ENCODE measurements around the gene ADCK2.
"Not testable (repeated sequence)": the region's sequence is repeated elsewhere in the genome, so short reads cannot be mapped to it uniquely, and the experiment has no call there.

Gene ADCK2

DNA sequence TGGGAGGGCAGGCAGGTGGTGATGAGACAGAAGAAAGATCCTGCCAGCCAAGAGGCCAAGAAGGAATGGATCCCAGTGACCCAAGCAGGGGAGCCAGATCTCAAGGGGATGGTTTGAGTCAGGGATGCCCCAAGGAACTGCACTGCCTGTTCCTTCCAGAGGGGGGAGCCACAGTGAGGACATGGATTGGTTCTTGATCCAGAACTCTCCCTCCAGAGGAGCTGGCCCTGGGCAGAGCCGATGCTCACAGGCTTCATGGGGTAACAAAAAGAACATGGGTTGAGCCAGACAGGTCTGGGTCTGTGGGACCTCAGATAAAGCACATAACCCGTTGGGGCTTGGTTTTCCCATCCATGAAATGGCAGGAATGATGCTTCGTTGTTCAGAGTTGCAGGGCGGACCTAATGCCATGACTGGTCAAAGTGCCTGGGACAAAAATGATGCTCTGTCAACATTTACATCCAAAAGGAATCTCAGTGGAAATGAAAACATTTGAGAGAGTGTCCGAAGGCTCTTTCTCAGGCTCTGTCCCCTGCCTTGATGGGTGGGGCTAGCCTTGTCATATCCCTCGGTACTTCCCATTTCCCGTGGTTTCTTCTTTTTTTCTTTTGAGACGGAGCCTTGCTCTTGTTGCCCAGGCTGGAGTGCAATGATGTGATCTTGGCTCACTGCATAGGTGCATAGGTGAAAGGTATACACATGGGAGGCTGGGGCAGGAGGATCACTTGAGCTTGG lies 27.4 kb upstream of the ADCK2 start:
- DNase-seq (ENCODE audit: low read depth), result no peak

DNA sequence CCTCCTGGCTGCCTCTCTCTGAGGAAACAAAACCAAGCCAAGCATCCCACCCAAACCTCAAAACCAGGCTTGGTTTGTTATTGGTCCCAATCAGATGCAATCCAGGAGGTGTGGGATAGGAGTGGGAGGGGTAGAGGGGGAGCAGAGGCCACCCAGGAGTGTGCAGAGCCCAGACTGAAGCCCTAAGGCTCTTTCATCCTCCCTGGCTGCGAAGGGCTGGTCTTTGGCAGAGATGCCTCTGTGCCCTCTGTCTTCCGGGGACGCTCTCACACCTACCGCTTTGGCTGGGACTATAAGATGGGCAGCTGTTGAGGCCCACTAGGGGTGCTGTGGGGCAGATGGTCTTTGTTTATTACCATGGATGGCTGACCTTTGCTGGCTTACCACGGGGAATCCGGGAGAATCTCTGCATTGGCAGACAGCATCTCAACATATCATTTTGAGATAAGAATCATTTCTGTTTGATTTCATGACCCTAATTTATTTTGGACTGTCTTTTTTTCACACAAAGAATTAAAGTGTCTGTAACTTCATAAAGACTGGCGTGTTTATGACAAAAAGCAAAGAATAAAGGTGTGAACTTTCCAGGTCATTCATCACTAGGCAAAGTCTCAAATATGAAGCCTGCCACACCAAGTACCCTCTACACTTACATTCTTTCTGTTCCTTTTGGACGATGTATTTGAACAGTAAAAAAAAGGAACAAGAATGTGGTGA lies 25.7 kb upstream of the ADCK2 start:
- DNase-seq (ENCODE audit: low read depth), result no peak

DNA sequence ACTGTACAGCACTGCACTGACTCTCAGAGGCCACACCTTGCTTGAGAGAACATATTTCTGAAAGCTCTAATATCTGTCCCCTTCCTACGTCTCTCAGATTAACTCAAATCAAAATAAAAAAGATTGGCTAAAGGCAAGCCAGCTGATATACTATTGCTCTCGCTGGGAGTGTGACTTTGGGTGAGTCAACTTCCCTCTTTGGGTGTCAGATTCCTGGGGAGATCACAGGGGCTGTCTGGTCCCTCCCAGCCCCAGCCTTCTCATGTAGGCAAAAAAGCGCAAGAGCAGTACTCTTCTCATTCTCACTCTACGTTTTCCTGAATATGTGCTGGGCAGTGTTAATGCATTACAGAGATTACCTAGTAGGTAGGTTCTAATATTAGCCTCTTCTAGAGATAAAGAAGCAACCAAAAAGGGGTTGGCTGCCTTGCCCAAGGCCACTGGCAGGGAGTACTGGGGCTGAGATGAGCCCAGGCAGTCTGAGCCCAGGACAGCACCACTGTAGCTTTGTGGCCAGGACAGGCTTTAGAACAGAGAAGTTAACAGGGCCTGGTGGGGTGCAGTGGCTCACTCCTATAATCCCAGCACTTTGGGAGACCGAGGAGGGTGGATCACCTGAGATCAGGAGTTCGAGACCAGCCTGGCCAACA lies 23.1 kb upstream of the ADCK2 start:
- DNase-seq (ENCODE audit: low read depth), result no peak

DNA sequence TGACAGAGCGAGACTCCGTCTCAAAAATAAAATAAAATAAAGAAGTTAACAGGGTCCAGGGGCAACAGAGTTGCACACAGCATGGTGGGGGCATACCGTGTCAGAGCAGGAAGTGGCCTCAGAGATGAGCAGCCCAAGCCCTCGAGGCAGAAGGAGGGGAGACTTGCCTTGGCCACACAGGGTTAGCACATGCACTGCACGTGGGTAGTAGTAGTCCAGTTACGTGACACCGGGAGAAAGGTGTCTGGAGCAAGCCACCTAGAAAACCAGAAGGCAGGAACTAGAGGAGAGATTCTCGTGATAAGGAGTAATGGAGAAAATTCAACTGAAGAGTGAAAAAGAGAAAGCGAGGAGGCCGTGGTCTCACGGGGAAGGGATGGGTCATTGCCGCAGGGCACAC lies 22.4 kb upstream of the ADCK2 start:
- no peak for DNase-seq (ENCODE audit: low read depth)

DNA sequence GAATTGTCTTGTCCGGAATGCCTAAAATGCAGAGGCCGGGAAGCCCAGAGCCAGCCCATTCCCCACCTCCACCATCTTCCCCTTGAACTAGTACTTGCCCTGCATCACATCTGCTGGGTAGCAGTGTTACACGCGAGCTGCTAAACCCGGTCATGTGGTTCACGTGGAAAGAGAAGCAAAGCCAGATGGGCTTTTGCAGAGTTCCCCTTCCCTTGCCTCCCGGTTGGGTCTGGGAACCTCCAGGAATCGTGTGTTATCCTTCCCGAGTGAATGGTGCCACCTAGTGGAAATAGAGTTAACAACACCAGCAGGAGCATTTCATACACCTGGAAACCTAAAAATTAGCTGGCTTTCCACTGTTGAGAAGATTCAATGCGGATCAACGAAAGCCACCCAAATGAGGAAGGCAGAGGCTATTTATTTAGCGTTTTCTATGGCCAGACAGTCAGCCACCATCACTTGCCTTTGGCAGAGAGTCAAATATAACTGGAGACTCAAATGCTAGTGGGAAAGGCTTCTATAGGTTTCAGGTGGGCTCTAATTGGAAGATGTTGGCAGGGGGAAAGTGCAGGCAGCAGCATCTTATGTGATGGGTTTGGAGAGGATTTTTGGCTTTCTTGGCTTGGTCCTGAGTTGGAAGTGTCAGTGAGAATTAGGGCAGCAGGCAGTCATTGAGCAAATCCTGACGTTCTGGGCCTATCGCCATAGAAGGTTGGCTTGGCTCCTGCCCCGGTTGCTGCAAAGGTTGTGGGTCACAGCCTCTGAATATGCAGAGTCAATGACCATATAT lies 19.2 kb upstream of the ADCK2 start:
- no peak for DNase-seq (ENCODE audit: low read depth)

DNA sequence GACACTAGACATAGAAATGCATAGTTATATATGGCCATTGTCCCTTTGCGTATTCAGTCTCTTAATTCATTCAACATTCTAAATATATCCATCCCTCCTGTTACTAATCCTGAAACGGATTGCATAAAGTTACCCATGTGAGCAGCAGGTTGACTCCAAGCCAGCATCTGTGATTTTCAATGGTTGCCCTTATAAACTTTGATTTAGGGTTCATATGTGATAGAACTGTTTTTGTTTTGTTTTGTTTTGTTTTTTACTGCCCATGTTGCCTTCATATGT lies 18.7 kb upstream of the ADCK2 start:
- no peak for DNase-seq (ENCODE audit: low read depth)

DNA sequence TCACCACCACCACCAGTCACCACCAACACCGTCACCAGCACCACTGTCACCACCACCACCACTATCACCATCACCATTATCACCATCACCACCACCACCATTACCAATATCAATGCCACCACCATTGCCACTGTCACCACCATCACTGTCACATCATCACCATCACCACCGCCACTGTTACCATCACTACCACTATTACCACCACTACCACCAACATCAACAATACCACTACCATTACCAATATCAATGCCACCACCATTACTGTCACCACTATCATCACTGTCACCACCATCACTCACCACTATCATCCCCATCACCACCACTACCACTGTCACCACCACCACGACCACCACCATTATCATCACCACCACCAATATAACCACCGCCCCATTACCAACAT lies 18.1 kb upstream of the ADCK2 start:
- no peak for DNase-seq (ENCODE audit: low read depth)

DNA sequence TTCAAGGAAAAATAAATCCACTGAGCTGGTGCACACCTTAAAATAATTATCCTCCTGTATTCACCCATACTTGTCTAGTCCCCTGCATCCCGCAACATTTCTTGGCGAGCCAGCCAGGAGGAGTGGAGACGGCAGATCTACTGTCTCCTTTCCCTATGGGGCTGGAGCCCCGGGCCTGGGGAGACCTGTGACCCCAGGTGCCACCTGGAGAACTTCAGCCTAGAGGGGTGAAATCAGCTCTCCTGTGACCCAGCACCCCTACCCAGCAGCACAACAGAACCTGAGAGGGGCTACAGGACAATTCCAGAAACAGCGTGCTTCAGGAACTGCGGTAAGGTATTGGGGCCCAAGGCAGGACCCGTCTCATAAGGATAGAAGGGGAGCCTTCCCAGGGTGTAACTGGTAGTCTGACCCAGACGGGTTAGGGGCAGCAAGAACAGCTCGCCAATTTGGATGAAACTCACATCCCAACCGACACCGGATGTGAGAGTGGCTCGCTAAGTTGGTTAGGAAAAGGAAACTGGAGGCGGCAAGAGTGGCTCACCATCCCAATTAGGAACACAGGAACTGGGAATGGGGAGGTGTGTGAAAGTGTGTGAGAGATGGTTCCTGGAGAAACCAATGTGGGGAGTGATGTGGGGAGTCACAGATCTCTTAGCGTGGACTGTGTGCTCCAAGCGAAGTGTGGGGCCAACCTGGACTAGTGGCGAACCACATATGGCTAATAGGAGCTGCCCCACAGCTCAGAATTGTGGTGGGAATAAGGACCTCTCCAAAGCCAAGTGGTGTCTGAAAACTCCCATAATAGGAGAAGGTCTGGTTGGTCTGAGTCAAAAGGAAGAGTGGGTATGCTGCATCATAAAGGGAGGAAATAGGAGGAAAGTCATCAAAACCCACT lies 17.0 kb upstream of the ADCK2 start:
- DNase-seq (ENCODE audit: low read depth), result no peak

DNA sequence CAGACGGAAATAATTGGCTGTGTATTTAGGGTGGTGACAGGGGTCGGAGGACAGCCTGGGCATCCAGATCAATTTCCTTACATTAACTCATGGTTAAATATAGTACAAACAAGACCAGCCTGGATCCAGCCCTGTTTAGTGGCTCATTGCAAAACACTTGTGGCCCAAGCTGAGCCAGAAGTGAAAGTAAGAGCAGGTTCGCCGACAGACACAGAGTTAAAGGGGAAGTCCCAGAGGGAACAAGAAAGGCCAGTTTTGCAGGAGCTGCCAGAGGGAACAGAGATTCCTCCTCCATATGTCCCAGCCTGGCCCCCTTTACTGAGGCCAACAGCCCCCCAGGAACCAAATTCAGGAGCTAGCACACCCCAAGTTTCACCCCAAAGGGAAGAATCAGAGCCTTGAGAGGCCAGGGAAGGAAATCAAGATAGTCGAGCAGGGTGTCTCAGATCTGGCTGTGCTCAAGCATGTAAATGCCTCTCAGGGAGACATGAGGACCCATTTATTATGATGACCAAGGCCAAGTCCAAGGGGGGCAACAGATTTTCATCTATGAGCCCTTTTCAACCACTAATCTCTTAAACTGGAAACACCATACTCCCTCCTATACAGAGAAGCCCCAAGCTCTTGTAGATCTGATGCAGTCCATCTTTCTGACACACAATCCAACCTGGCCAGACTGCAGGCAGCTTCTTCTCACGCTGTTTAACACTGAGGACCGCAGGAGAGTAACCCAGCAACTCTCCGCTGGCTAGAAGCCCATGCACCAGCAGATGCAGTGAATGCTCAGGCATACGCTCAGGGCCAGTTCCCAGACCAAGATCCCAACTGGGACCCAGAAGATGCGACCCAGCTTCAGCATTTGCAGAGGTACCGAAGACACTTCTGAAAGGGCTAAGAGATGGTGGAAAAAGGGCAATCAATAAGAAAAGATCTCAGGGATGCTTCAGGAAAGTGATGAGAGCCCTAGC lies 15.9 kb upstream of the ADCK2 start:
- DNase-seq (ENCODE audit: low read depth), result no peak

DNA sequence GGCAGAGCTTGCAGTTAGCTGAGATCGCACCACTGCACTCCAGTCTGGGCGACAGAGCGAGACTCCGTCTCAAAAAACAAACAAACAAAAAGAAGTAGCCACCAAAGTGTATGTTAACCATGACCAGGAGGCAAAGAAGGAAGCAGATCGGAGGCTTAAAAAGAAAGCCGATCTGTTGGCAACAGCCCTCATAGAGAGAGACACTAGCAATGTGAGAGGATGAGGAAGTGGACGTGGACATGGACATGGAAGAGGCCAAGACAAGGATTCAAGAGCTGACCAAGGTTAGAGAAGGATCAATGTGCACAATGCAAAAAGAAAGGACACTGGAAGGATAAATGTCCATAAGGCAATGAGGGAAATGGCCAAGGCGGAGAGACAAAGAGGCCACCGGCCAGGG lies 14.9 kb upstream of the ADCK2 start:
- DNase-seq (ENCODE audit: low read depth), result no peak

DNA sequence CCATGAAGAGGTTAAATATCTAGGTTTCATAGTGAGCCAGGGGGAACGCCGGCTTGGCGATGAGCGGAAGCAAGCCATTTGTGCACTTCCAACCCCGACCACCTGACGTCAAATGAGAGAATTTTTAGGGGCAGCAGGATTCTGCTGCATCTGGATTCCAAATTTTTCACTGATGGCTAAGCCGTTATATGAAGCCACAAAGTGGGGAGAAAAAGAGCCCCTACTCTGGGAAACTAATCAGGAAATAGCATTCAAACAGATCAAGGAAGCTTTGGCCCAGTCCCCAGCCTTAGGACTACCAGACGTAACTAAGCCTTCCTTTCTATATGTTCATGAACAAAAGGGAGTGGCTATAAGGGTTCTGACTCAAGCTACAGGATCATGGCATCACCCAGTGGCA lies 12.9 kb upstream of the ADCK2 start:
- no peak for DNase-seq (ENCODE audit: low read depth)

DNA sequence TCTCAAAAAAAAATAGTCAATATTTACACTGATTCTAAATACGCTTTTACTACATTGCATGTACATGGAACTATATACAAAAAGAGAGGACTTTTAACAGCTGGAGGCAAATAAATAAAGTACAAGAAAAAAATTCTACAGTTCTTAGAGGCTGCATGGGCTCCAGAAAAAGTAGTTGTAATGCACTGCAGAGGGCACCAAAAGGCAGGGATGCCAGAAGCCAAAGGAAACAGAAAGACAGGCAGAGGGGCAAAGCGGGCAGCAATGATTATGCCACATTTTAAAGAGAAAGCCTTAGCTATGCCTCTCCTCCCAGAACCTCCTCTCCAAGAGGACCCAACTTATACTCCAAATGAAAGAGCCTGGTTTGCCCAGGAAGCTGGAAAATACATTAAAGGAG lies 11.6 kb upstream of the ADCK2 start:
- DNase-seq (ENCODE audit: low read depth), result no peak

DNA sequence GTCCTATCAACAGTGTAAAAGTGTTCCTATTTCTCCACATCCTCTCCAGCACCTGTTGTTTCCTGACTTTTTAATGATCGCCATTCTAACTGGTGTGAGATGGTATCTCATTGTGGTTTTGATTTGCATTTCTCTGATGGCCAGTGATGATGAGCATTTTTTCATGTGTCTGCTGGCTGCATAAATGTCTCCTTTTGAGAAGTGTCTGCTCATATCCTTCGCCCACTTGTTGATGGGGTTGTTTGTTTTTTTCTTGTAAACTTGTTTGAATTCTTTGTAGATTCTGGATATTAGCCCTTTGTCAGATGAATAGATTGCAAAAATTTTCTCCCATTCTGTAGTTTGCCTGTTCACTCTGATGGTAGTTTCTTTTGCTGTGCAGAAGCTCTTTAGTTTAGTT lies 9.8 kb upstream of the ADCK2 start:
- DNase-seq (ENCODE audit: low read depth), result not testable (repeated sequence)

DNA sequence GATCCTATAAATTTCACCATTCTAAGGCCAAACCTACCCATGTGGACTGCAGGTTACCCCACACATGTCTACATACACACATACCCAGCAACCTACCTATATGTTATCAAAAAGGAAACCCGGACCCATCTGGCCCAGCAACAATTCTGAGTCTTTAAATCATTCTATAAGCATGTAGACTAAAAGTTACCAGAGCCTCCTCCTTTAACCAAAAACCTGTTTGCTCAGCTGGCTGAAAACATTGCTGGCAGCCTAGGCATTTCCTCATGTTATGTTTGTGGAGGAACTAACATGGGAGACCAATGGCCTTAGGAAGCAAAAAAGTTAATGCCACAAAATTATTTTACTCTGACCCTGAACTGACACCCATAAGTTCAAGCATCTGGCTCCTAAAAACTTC lies 5.3 kb upstream of the ADCK2 start:
- DNase-seq (ENCODE audit: low read depth), result no peak

DNA sequence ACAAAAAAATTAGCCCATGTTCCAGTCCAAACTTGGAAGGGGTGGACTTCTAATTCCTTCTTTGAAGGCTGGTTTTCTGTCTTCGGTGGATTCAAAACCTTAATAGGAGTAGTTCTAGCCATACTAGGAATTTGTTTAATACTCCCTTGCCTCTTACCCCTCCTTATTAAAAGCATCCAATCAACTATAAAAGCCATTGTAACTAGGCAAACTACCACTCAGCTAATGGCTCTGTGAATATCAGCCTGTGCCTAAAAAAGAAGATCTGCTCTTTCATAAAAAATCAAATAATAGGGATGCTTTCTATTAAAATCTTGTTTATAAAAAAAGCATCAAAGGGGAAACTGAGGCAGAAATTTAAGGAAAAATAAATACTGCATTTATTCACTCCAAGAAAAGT lies 4.1 kb upstream of the ADCK2 start:
- DNase-seq (ENCODE audit: low read depth), result no peak

DNA sequence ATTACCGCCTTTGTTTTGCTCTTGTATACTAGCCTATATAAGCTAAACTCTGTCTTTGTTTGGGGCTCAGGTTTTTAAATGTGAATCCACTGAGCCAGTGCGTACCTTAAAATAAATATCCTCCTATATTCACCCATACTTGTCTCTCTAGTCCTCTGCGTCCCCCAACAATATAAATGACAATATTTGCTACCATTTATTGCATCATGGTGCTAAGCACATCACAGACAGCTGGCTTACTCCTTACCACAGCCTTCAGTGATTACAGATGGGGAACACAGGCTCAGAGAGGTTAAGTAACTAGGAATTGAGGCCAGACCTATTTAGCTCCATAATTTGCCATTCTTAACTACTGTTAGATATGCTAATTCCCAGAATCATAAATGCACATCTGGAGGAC lies 3.4 kb upstream of the ADCK2 start:
- no peak for DNase-seq (ENCODE audit: low read depth)

DNA sequence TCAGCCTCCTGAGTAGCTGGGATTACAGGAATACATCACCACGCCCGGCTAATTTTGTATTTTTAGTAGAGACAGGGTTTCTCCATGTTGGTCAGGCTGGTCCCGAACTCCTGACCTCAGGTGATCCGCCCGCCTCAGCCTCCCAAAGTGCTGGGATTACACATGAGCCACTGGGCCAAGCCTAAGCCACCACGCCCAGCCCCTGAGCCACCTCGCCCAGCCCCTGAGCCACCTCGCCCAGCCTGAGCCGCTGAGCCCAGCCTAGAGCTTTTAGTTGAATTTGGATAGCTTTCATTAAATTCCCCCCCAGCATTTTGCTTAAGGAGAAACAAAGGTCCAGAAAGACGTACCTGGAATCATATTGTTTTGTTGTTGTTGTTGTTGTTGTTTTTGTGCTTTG lies 2.9 kb upstream of the ADCK2 start:
- DNase-seq (ENCODE audit: low read depth), result not testable (repeated sequence)

DNA sequence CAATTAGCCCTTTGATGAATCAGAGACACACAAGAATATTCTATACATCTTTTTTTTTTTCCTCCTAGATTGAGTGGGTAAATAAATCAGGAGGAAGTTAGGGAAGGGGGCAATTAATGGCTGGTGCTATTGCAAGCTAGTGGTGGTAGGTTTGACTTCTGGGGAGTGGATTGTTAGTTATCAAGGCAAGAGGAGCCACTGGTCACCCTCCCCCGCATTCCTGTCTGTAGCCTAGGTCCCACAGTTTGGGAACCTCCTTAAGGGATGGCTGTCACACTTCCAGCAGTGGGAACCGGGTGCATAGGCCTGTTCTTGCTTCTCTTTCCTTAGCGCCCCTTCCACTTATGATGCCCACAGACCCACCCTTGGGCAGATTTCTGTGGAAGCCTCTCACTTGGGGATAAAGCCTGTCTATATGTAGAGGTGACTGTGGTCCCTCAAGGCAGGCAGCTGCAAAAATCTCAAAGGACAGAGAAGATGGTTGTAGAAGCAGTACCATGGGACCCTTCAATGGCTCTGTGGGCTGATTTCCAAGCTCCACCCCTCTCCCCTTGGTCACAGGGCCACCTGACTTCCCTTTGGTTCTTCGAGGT lies 2.3 kb upstream of the ADCK2 start:
- DNase-seq (ENCODE audit: low read depth), result no peak

DNA sequence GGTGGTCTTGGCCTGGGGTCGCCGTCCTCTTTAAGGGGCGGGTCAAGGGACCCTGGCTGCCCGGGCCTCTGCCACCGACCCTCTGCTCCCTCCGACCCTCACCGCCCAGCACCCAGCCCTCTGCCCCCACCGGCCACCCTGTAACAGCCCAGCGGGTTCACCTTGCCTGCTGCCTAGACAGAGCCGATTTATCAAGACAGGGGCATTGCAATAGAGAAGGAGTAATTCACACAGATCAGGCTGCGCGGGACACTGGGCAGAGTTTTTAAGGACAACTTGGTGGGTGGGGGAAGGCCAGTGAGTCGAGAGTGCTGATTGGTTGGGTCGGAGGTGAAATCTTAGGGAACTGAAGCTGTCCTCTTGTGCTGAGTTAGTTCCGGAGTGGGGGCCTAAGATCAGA lies 779 bp upstream of the ADCK2 start:
- no peak for DNase-seq (ENCODE audit: low read depth)

DNA sequence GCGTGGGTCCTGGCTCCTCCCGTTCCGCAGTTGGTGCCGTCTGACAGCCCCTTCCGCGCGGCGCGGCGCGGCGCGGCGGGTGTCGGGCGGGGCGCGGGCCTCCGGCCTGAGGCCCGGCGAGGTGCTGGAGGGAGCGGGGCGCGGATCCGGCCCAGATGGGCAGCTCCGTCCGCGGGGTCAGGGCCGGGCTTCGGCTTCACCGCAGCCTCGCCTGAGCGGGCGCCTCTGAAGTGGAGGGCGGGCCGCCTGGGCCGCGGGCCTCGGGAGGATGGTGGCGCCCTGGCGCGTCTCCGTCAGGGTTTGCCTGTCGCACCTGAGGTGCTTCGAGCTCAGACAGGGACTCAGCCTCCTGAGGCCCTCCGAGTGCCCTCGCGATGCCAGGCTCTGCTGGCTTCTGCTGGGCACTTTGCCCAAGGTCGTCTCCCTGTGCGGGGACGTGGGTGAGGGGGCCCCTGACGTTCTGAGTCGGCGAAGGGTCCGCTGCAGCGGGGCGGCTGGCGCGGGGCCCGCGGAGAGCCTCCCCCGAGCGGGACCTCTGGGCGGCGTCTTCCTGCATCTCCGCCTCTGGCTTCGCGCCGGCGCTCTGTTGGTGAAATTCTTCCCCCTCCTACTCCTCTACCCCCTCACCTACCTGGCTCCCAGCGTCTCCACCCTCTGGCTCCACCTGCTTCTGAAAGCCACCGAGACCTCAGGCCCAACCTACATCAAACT lies 473 bp downstream of the ADCK2 start:
- peak; percentile 39 for DNase-seq (ENCODE audit: low read depth)
